Measurements from ENCODE around the gene GRK6. TPM values are rescaled to one million over a fixed set of nuclear protein-coding genes. Genes with fewer than 3 reads are reported as not detected.

The GRK6 gene
- total RNA-seq, 1 experiment from 2014 or later = 82.3 TPM

GRCh38 chr5:177392765-177393164, 33.7 kb upstream of the GRK6 start:
- Histone ChIP-seq H3K27ac (no peak overlapping the region), H3K9me2 (ENCODE audit: insufficient read depth) (no peaks in the 10 kb centered on the region), H3K4me2 (no peak overlapping the region), H3F3A (ENCODE audit: insufficient read depth, low read depth) (peaks cover 26% of the 10 kb centered on the region), H4K20me1 (ENCODE audit: insufficient read depth) (no peaks in the 10 kb centered on the region), H3K27me3 (ENCODE audit: insufficient read depth, low read depth) (no peaks in the 10 kb centered on the region), H3K4me3 (no peak overlapping the region), H3K36me3 (ENCODE audit: low read depth) (no peaks in the 10 kb centered on the region), H3K4me1 (replicated peaks; ENCODE audit: insufficient read depth) (peaks cover 31% of the 10 kb centered on the region), H2AFZ (no peak overlapping the region), H3K79me2 (ENCODE audit: low read depth) (no peaks in the 10 kb centered on the region), H3K9me3 (ENCODE audit: insufficient read depth, low read depth) (no peaks in the 10 kb centered on the region)
- DNase-seq = no peak
- CTCF ChIA-PET = interaction anchor here (1.9 kb wide), 1 partner anchor 9 kb away, joined by 5 read pairs; no protein-coding TSS in a partner anchor
- intact Hi-C loops (cut with micrococcal nuclease; ENCODE audit: unreplicated experiment) = loop anchor here (5.0 kb wide), 1 partner anchor 40 kb away; the partner anchor contains the start of gene LMAN2
- no peak for TF ChIP-seq CTCF (conservative IDR thresholded peaks at IDR 0.05)
- no peak for TF ChIP-seq EZH2 (IDR thresholded peaks at IDR 0.05; ENCODE audit: low read depth)
- BruUV-seq (replicated peaks) = no TSS peak
- POLR2A ChIA-PET (ENCODE audit: unreplicated experiment) = interaction anchor here (0.7 kb wide), 1 partner anchor 22 kb away, joined by 6 read pairs; no protein-coding TSS in a partner anchor

- Histone ChIP-seq H3K27ac (no peak overlapping the region), H3K27me3 (ENCODE audit: insufficient read depth, low read depth) (no peaks in the 10 kb centered on the region), H3K36me3 (ENCODE audit: low read depth) (no peaks in the 10 kb centered on the region), H3K9me2 (ENCODE audit: insufficient read depth) (no peaks in the 10 kb centered on the region), H3K79me2 (ENCODE audit: low read depth) (no peaks in the 10 kb centered on the region), H4K20me1 (ENCODE audit: insufficient read depth) (no peaks in the 10 kb centered on the region), H2AFZ (no peak overlapping the region), H3F3A (ENCODE audit: insufficient read depth, low read depth) (peaks cover 22% of the 10 kb centered on the region), H3K9me3 (ENCODE audit: insufficient read depth, low read depth) (no peaks in the 10 kb centered on the region), H3K4me1 (replicated peaks; ENCODE audit: insufficient read depth) (peaks cover 25% of the 10 kb centered on the region), H3K4me2 (no peak overlapping the region), H3K4me3 (no peak overlapping the region)
- intact Hi-C loops (cut with micrococcal nuclease; ENCODE audit: unreplicated experiment) = loop anchor here (5.0 kb wide), 1 partner anchor 41 kb away; the partner anchor contains the start of gene LMAN2
- BruUV-seq (replicated peaks) = no TSS peak
- ChIA-PET POLR2A (ENCODE audit: unreplicated experiment) (no interaction called here), CTCF (interaction anchor here (1.9 kb wide), 1 partner anchor 9 kb away, joined by 5 read pairs; no protein-coding TSS in a partner anchor)
- TF ChIP-seq CTCF (conservative IDR thresholded peaks at IDR 0.05) (no peak), EZH2 (IDR thresholded peaks at IDR 0.05; ENCODE audit: low read depth) (no peak)
- no peak for DNase-seq
These were observed 33.2 kb upstream of the GRK6 start for GRCh38 chr5:177393206-177393765.

GRCh38 chr5:177393990-177394389, 32.5 kb upstream of the GRK6 start:
- H2AFZ ChIP-seq = no peak overlapping the region
- no peak overlapping the region for H3K4me3 ChIP-seq
- intact Hi-C loops (cut with micrococcal nuclease; ENCODE audit: unreplicated experiment) = loop anchor here (5.0 kb wide), 1 partner anchor 42 kb away; the partner anchor contains the start of gene LMAN2
- no peaks in the 10 kb centered on the region for H3K9me3 ChIP-seq (ENCODE audit: insufficient read depth, low read depth)
- no peaks in the 10 kb centered on the region for H3K79me2 ChIP-seq (ENCODE audit: low read depth)
- peaks cover 15% of the 10 kb centered on the region for H3F3A ChIP-seq (ENCODE audit: insufficient read depth, low read depth)
- BruUV-seq (replicated peaks) = no TSS peak
- ChIA-PET CTCF (interaction anchor here (0.8 kb wide), 1 partner anchor 31 kb away, joined by 3 read pairs; no protein-coding TSS in a partner anchor), POLR2A (ENCODE audit: unreplicated experiment) (interaction anchor here (0.6 kb wide), 1 partner anchor 82 kb away, joined by 7 read pairs; no protein-coding TSS in a partner anchor)
- no peak for DNase-seq
- H3K4me2 ChIP-seq = no peak overlapping the region
- H3K9me2 ChIP-seq (ENCODE audit: insufficient read depth) = no peaks in the 10 kb centered on the region
- no peak for TF ChIP-seq EZH2 (IDR thresholded peaks at IDR 0.05; ENCODE audit: low read depth)
- TF ChIP-seq CTCF (conservative IDR thresholded peaks at IDR 0.05) = no peak
- H3K27me3 ChIP-seq (ENCODE audit: insufficient read depth, low read depth) = no peaks in the 10 kb centered on the region
- H3K36me3 ChIP-seq (ENCODE audit: low read depth) = no peaks in the 10 kb centered on the region
- no peak overlapping the region for H3K27ac ChIP-seq
- H3K4me1 ChIP-seq (replicated peaks; ENCODE audit: insufficient read depth) = peaks cover 18% of the 10 kb centered on the region
- H4K20me1 ChIP-seq (ENCODE audit: insufficient read depth) = no peaks in the 10 kb centered on the region
